ENCODE data around the gene WDR36.

- TF ChIP-seq EGR1 (IDR thresholded peaks at IDR 0.05; ENCODE audit: low read depth), result no peak
- TF ChIP-seq CTCF (IDR thresholded peaks at IDR 0.05 in 2 of 3, conservative IDR thresholded peaks at IDR 0.05 in 1 of 3; ENCODE audit: borderline replicate concordance in 1 of 3, insufficient read depth in 1 of 3, low read depth in 2 of 3, low read length in 2 of 3), result no peak
Measured at GRCh38 chr5:111099058-111099778, 7.1 kb downstream of the WDR36 start.
